HG03342 (cell line): Measurements from ENCODE around the gene DNAI1.

Experiments used
- ATAC-seq: cut with Tn5 transposase; IDR thresholded peaks from one replicate; pipeline ENCODE4 v1.9.1; 2021; ENCODE audit warnings: mild to moderate bottlenecking, moderate library complexity; ENCODE audit not compliant: unreplicated experiment

The DNAI1 gene

GRCh38 chr9:34555936-34556525 is 97.4 kb downstream of the DNAI1 start:
- no peak for ATAC-seq

GRCh38 chr9:34556949-34557348 is 98.3 kb downstream of the DNAI1 start:
- ATAC-seq, result no peak

DNA sequence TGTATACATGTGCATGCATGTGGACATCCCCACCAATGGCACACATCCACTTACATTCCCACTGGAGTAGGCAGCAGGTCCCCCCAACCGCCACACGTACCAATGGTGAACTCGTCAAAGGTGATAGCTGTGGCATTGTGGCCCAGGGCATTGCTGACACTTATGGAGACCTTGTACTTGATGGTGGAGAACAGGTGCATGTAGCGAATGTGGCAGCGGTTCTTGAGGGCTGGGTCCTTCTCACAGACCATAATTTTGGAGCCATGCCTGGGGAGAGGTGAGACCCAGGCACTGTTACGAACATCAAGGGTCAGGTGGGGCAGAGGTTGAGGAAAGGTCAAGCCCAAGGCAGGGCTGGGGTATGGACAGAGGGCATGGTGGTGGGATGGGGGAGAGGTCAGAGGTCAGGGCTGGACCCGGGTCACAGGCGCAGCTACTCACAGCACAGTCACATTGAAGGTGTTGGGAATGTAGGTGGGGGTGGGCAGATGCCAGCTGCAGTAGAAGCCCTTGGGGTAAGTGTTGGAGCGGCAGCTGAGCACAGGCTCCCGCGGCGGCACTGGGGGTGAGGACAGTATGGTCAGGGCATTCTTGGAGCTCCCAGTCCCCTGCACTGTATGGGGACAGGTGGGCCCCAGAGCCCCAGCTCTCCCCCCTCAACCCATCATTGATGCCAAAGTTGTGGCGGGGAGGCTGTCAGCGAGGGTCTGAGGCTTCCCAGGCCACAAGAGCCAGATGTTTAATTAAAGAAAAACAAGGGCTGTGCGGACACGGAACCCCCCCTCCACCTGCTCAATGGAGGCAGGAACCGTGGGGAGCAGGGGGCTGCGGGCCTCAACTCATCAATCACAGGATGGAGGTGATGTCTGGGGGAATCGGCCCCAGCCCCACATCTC is 99.1 kb downstream of the DNAI1 start:
- ATAC-seq, result no peak

GRCh38 chr9:34558364-34558763 is 99.8 kb downstream of the DNAI1 start:
- no peak for ATAC-seq

GRCh38 chr9:34558919-34559623 is 100.5 kb downstream of the DNAI1 start:
- ATAC-seq, result no peak

- no peak for ATAC-seq
Observed at GRCh38 chr9:34559624-34560455, 101.2 kb downstream of the DNAI1 start.

DNA sequence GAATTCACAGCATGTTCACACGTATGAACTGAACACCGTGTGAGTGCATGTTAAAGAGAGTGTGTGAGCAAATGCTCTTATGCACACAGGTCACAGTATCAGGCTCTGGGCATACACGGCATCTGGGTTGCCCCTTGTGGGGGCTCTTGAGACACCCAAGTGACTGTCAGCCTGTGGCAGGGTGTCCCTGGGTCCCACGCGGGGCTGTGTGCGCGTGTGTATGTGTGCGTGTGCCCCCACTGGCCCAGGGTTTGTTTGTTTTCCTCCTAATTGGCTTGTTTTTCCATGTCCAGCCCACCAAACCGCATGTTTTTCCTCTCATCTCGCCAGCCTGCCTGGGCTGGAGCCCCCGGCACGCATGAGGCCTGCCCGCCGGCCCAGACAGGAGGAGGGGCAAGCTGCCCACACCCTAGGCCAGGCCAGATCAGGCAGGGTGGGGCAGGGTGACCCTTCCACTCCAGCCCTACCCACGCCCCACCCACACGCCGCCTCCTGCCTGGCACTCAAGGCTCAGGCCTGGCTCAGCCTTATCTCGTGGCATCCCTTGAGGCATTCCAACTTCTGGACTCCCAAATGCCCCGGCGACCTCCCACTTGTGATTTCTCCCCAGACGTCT is 102.1 kb downstream of the DNAI1 start:
- ATAC-seq, result no peak

DNA sequence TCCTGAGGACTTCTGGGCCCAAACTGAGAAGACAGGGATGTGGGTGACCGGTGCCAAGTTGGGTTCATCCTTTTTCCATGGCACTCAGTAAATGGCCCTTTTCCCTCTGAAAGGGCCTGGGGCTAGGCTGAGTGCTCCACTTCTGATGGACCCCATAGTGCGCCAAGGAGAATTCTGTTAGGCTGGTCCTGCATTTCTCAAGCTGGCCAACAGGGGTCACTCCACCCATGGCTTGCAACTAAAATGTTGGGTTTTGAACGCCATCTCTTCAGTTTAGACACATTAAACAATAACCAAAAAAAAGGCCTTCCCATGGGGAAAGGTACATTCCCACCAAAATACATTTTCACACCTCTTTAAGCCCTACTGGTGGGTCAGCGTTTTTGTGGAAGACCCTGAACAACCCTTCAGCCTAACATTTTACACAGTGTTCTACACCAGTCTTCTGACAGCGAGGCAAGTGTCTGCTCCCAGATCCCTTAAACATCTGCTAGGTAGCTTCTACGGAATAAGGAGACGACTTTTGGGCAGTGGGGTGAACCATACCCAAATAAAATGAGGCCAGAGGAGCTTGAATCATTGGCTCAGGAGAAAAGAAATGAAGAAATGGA is 103.6 kb downstream of the DNAI1 start:
- no peak for ATAC-seq

DNA sequence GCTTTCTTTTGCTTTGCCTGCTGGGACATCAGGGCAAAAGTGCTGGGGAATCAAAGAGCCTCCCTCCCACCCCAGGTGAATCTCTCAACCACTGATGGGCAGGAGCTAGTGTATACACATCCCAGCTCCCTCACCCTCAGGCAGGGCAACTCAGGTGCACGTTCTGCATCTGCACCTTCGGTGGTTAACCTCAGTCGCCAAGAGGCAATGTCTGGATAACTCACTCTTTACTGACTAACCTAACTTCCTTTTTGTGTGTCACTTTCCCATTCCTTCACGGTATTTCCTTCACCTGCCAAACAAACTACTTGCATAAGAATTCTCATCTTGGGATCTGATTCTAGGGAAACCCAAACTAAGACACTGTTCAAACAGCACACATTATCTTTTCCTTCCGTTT is 104.7 kb downstream of the DNAI1 start:
- ATAC-seq, result no peak

DNA sequence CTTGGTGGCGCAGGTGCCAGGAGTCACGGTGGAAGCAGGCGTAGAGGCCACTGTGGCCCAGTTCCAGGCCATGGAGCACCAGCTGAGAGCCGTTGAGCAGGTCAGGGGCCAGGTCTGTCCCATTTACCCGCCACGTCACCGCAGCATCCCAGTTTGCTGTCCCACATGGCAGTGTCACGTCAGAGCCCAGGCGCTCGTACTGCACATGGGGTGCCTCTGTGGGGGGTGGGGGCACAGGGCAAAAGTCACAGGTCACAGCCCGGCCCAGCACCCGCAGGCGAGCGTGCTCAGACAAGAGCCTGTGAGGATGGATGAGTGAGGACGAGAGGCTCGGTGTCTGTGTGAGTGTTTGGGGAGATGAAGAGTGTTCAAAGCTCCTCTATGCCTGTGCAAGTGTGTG is 106.0 kb downstream of the DNAI1 start:
- no peak for ATAC-seq

- no peak for ATAC-seq
Observed at GRCh38 chr9:34565856-34566255, 107.3 kb downstream of the DNAI1 start.

DNA sequence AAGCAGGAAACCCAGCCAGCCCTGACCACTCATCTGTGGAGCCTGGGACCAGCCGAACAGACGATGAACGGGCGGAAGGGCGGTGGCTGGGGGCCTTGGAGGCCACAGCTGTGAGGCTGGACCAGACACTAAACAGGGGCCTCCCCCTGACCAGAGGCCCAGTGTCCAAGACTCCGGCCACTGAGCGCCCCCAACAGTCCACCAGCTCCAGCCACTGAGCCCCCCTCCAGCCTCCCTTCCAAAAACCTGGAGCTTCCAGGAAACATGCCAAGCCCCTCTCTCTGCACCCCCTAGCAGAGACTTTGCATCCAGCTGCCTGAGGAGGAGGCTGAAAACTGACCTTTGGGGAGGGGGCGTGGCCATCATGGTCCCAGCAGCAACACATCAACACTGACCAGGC is 107.7 kb downstream of the DNAI1 start:
- no peak for ATAC-seq

DNA sequence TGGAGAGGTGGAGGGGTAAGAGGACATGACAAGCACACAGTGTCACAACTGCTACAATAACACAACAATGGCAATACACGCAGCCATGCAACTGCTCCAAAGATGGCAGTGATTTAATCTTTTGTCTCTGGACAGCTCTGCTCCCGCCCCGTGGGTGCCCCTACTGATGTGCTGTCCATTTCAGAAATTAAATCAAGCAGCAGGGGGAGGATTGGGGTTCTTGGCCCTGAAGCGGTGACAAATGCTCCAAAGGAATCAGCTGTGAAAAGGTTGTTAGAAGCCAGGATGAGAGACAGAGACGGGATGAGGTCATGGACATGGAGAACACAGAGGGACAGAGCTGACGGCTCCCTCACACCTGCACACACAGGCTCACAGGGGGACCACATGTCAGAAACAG is 108.4 kb downstream of the DNAI1 start:
- ATAC-seq, result no peak

GRCh38 chr9:34568133-34568532 is 109.5 kb downstream of the DNAI1 start:
- no peak for ATAC-seq

GRCh38 chr9:34568774-34569173 is 110.2 kb downstream of the DNAI1 start:
- no peak for ATAC-seq

DNA sequence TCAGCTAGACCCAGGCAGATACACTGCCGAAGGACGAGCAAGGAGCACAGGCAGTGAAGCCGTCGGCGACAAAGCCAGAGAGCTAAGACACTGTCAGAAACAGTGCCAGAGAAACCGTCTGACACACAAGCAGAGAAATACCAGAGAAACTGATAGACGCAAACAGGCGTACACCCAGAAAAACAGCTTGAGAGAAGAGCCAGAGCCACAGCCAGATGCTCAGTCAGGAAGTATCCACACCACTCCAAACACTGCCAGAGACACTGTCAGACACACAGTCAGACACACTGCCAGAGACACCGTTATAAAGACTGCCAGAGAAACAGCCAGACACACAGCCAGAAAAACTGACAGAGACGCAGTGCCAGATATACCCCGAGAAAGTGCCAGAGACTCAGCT is 111.8 kb downstream of the DNAI1 start:
- no peak for ATAC-seq
